Activated naive CD8-positive, alpha-beta T cell treated with anti-CD3 and anti-CD28 coated beads, Interleukin-2, amount 50 U/mL, for 24 hours (primary cell): ENCODE data around the gene FLYWCH1.

Experiments used
- ATAC-seq: fragments of 150-1000 bp; cut with Tn5 transposase; one replicate; pipeline ENCODE4 v1.10.0; 2021
- DNase-seq: peaks from one replicate; pipeline ENCODE4 v3.0.0; 2021
- H3K27ac Mint-ChIP-seq: one replicate; pipeline ENCODE4 v1.8.0; 2021; ENCODE audit warnings: mild to moderate bottlenecking, mixed read lengths
- H3K27me3 Mint-ChIP-seq: one replicate; pipeline ENCODE4 v1.8.0; 2021; ENCODE audit warnings: mixed read lengths
- H3K36me3 Mint-ChIP-seq: one replicate; pipeline ENCODE4 v1.8.0; 2021; ENCODE audit warnings: low read depth, mixed read lengths
- H3K4me1 Mint-ChIP-seq: one replicate; pipeline ENCODE4 v1.8.0; 2021; ENCODE audit warnings: mixed read lengths
- H3K4me3 Mint-ChIP-seq: one replicate; pipeline ENCODE4 v1.8.0; 2021; ENCODE audit warnings: mild to moderate bottlenecking, moderate library complexity, mixed read lengths
- H3K9me3 Mint-ChIP-seq: one replicate; pipeline ENCODE4 v1.8.0; 2021; ENCODE audit warnings: mixed read lengths

Gene FLYWCH1

GRCh38 chr16:2948807-2949704, 37.3 kb downstream of the FLYWCH1 start:
- Mint-ChIP-seq H3K36me3 (peaks cover 4% of the 10 kb centered on the region), H3K4me1 (peaks cover 1% of the 10 kb centered on the region), H3K4me3 (no peak overlapping the region), H3K27ac (no peak overlapping the region), H3K27me3 (no peaks in the 10 kb centered on the region), H3K9me3 (no peaks in the 10 kb centered on the region)
- DNase-seq (no peak), ATAC-seq (no peak)

GRCh38 chr16:2949705-2950352, 38.1 kb downstream of the FLYWCH1 start:
- DNase-seq = no peak
- Mint-ChIP-seq H3K27ac (no peak overlapping the region), H3K36me3 (peaks cover 4% of the 10 kb centered on the region), H3K4me1 (peaks cover 1% of the 10 kb centered on the region), H3K4me3 (no peak overlapping the region), H3K9me3 (no peaks in the 10 kb centered on the region), H3K27me3 (no peaks in the 10 kb centered on the region)
- ATAC-seq = no peak

GRCh38 chr16:2950353-2950724, 38.6 kb downstream of the FLYWCH1 start:
- no peaks in the 10 kb centered on the region for H3K27me3 Mint-ChIP-seq
- DNase-seq (no peak), ATAC-seq (no peak)
- no peak overlapping the region for H3K27ac Mint-ChIP-seq
- H3K4me3 Mint-ChIP-seq = no peak overlapping the region
- H3K36me3 Mint-ChIP-seq = peaks cover 4% of the 10 kb centered on the region
- no peaks in the 10 kb centered on the region for H3K9me3 Mint-ChIP-seq
- peaks cover 1% of the 10 kb centered on the region for H3K4me1 Mint-ChIP-seq

GRCh38 chr16:2950773-2951172, 39.0 kb downstream of the FLYWCH1 start:
- Mint-ChIP-seq H3K4me3 (no peak overlapping the region), H3K36me3 (peaks cover 4% of the 10 kb centered on the region), H3K4me1 (peaks cover 1% of the 10 kb centered on the region), H3K27ac (no peak overlapping the region), H3K9me3 (no peaks in the 10 kb centered on the region), H3K27me3 (no peaks in the 10 kb centered on the region)
- ATAC-seq (no peak), DNase-seq (no peak)

- no peaks in the 10 kb centered on the region for H3K9me3 Mint-ChIP-seq
- DNase-seq = no peak
- H3K4me3 Mint-ChIP-seq = no peak overlapping the region
- no peak overlapping the region for H3K27ac Mint-ChIP-seq
- ATAC-seq = no peak
- peaks cover 1% of the 10 kb centered on the region for H3K4me1 Mint-ChIP-seq
- peaks cover 4% of the 10 kb centered on the region for H3K36me3 Mint-ChIP-seq
- peaks cover 7% of the 10 kb centered on the region for H3K27me3 Mint-ChIP-seq
Measured at GRCh38 chr16:2952679-2953078, 40.9 kb downstream of the FLYWCH1 start.

- DNase-seq (no peak), ATAC-seq (no peak)
- no peak overlapping the region for H3K4me3 Mint-ChIP-seq
- peaks cover 1% of the 10 kb centered on the region for H3K4me1 Mint-ChIP-seq
- H3K27ac Mint-ChIP-seq = no peak overlapping the region
- peaks cover 8% of the 10 kb centered on the region for H3K27me3 Mint-ChIP-seq
- H3K36me3 Mint-ChIP-seq = peaks cover 3% of the 10 kb centered on the region
- H3K9me3 Mint-ChIP-seq = no peaks in the 10 kb centered on the region
Measured at GRCh38 chr16:2953706-2954627, 42.2 kb downstream of the FLYWCH1 start.

GRCh38 chr16:2954656-2955381, 43.1 kb downstream of the FLYWCH1 start:
- Mint-ChIP-seq H3K9me3 (no peaks in the 10 kb centered on the region), H3K27me3 (peaks cover 10% of the 10 kb centered on the region), H3K4me3 (no peak overlapping the region), H3K36me3 (no peaks in the 10 kb centered on the region), H3K4me1 (no peaks in the 10 kb centered on the region), H3K27ac (no peak overlapping the region)
- ATAC-seq = no peak
- no peak for DNase-seq

GRCh38 chr16:2955438-2955778, 43.7 kb downstream of the FLYWCH1 start:
- ATAC-seq (no peak), DNase-seq (no peak)
- H3K36me3 Mint-ChIP-seq = no peaks in the 10 kb centered on the region
- H3K4me3 Mint-ChIP-seq = no peak overlapping the region
- H3K27ac Mint-ChIP-seq = no peak overlapping the region
- H3K9me3 Mint-ChIP-seq = no peaks in the 10 kb centered on the region
- H3K27me3 Mint-ChIP-seq = peaks cover 11% of the 10 kb centered on the region
- H3K4me1 Mint-ChIP-seq = no peaks in the 10 kb centered on the region

- Mint-ChIP-seq H3K4me1 (no peaks in the 10 kb centered on the region), H3K27me3 (peaks cover 11% of the 10 kb centered on the region), H3K36me3 (no peaks in the 10 kb centered on the region), H3K9me3 (no peaks in the 10 kb centered on the region), H3K27ac (no peak overlapping the region), H3K4me3 (no peak overlapping the region)
- DNase-seq = no peak
- ATAC-seq = no peak
Measured at GRCh38 chr16:2955779-2956578, 44.2 kb downstream of the FLYWCH1 start.

- DNase-seq (no peak), ATAC-seq (no peak)
- no peaks in the 10 kb centered on the region for H3K9me3 Mint-ChIP-seq
- no peak overlapping the region for H3K4me3 Mint-ChIP-seq
- H3K27ac Mint-ChIP-seq = no peak overlapping the region
- peaks cover 11% of the 10 kb centered on the region for H3K27me3 Mint-ChIP-seq
- H3K36me3 Mint-ChIP-seq = no peaks in the 10 kb centered on the region
- H3K4me1 Mint-ChIP-seq = no peaks in the 10 kb centered on the region
Measured at GRCh38 chr16:2956579-2956956, 44.8 kb downstream of the FLYWCH1 start.

GRCh38 chr16:2959206-2959605, 47.5 kb downstream of the FLYWCH1 start:
- Mint-ChIP-seq H3K36me3 (no peaks in the 10 kb centered on the region), H3K4me3 (no peak overlapping the region), H3K9me3 (no peaks in the 10 kb centered on the region), H3K27me3 (peaks cover 29% of the 10 kb centered on the region), H3K27ac (no peak overlapping the region), H3K4me1 (peaks cover 12% of the 10 kb centered on the region)
- DNase-seq = no peak
- ATAC-seq = no peak

GRCh38 chr16:2960183-2961010, 48.7 kb downstream of the FLYWCH1 start:
- Mint-ChIP-seq H3K27me3 (peaks cover 32% of the 10 kb centered on the region), H3K27ac (no peak overlapping the region), H3K9me3 (no peaks in the 10 kb centered on the region), H3K36me3 (no peaks in the 10 kb centered on the region), H3K4me1 (peaks cover 16% of the 10 kb centered on the region), H3K4me3 (no peak overlapping the region)
- no peak for ATAC-seq
- DNase-seq = no peak
